GM10266 (cell line): Measurements from ENCODE around the gene TCTN1.
A peak's percentile ranks its signal among the peaks of the same experiment; 100 is the strongest.
"Not testable (repeated sequence)": the region's sequence is repeated elsewhere in the genome, so short reads cannot be mapped to it uniquely, and the experiment has no call there.

Source experiments
- DNase-seq: peaks from one replicate; pipeline ENCODE4 v3.0.0; 2012; ENCODE audit errors: extremely low spot score
- TF ChIP-seq, protein P1 (sequence below): IDR thresholded peaks from 2 replicates; pipeline ENCODE4 v1.5.1; 2012; ENCODE audit warnings: mild to moderate bottlenecking, low read depth; ENCODE audit not compliant: control insufficient read depth, insufficient read depth; ENCODE audit errors: missing control alignments

The TCTN1 gene

DNA sequence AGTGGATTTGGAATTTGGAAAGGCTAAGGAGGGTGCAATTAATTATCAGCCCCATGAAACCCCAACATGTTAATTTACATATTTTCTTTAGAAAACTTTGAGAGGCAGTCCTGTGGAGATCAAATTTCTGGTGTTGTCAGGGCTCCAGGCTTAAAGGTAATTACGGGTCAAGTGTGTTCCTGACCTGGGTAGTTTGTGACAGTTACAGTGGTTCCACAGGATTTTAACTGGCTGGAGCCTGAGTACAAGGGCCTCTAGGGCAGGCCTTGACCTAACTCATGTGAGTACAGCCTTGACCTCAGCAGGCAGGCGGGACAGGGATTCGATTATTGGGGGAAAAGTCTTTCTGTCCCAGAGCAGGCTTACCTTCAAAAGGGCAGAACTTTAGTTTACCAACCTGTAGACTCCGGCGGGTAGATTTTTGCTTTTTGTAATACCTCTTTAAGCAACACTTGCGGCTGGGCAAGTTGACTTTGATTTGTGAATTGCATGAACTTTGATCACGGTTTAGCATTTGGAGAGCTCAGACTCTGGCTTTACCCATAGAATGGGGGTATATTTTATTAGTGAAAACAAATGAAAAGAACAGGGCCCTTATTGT is 22.4 kb upstream of the TCTN1 start:
- TF ChIP-seq, protein P1, sequence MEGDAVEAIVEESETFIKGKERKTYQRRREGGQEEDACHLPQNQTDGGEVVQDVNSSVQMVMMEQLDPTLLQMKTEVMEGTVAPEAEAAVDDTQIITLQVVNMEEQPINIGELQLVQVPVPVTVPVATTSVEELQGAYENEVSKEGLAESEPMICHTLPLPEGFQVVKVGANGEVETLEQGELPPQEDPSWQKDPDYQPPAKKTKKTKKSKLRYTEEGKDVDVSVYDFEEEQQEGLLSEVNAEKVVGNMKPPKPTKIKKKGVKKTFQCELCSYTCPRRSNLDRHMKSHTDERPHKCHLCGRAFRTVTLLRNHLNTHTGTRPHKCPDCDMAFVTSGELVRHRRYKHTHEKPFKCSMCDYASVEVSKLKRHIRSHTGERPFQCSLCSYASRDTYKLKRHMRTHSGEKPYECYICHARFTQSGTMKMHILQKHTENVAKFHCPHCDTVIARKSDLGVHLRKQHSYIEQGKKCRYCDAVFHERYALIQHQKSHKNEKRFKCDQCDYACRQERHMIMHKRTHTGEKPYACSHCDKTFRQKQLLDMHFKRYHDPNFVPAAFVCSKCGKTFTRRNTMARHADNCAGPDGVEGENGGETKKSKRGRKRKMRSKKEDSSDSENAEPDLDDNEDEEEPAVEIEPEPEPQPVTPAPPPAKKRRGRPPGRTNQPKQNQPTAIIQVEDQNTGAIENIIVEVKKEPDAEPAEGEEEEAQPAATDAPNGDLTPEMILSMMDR, result no peak
- DNase-seq, result no peak

DNA sequence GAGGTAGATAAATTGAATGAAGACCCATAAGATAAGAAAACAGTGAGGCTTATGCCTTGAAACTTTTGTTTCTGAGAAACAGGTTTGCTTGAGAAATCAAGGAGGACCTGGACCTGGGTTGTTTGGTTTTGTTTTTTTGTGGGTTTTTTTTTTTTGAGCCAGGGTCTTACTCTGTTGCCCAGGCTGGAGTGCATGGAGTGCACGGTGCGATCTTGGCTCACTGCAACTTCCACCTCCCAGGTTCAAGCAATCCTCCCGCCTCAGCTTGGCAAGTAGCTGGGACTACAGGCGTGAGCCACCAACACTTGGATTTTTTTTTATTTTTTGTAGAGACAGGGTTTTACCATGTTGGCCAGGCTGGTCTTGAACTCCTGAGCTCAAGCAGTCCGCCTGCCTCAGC is 21.9 kb upstream of the TCTN1 start:
- DNase-seq, result no peak

DNA sequence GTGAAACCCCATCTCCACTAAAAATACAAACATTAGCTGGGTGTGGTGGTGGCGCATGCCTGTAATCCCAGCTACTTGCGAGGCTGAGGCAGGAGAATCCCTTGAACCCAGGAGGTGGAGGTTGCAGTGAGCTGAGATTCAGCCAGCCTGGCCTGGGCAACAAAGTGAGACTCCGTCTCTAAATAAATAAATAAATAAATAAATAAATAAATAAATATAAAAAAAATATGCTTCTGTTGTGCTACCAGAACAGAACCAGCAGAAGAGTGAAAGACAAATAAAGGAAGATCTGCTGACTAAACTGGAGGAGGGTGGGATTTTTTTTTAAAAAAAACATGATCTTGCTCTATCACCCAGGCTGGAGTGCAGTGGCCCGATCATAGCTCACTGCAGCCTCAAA is 21.0 kb upstream of the TCTN1 start:
- DNase-seq, result not testable (repeated sequence)

More for the DNA sequence above, 21.9 kb upstream of the TCTN1 start:
- TF ChIP-seq, protein P1, result no peak

DNA sequence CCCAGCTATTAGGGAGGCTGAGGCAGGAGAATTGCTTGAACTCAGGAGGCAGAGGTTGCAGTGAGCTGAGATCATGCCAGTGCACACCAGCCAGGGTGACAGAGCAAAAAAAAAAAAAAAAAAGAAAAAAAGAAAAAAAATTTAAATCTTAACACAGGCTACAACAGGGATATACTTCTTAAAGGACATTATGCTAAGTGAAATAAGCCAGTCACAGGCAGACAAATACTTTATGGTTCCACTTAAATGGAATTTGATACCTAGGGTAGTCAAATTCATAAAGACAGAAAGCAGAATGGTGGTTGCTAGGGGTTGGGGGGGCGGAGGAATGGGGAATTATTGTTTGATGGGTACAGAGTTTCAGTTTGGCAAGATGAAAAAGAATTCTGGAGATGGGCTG is 16.0 kb upstream of the TCTN1 start:
- no peak for DNase-seq
- TF ChIP-seq, protein P1, result no peak

DNA sequence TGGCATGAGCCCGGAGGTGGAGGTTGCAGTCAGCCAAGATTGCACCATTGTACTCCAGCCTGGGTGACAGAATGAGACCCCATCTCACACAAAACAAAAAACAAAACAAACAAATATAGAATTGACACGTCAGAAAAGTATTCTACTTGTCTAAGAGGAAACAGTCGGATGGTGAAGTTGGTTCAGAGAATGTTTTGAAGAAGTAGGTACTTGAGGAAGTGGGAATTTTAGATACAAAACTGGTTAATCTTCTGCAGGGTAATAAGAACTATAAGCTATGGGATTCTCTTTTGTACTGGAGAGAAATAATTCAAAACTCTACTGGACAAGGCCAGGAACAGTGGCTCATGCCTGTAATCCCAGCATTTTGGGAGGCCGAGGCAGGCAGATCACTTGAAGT is 14.6 kb upstream of the TCTN1 start:
- DNase-seq, result no peak
- TF ChIP-seq, protein P1, result no peak

DNA sequence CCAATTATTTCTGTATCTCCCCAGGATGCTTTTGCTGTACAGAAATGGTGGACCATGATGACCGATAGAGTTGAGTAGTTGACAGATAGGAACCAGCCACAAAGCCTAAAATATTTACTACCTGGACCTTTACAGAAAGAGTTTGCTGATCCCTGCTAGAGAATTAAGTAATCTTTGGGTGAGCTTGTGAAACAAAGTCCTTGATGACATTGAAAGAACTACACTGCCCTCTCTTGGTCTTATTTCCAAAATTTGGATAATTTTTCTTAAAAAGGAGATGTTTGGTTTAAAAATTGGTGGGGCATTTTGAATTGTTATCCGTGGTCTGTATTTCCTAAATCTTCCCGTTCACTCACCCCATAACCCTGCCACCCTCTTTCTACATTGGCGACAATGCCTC is 13.7 kb upstream of the TCTN1 start:
- DNase-seq, result peak; percentile 45
- TF ChIP-seq, protein P1, result no peak

DNA sequence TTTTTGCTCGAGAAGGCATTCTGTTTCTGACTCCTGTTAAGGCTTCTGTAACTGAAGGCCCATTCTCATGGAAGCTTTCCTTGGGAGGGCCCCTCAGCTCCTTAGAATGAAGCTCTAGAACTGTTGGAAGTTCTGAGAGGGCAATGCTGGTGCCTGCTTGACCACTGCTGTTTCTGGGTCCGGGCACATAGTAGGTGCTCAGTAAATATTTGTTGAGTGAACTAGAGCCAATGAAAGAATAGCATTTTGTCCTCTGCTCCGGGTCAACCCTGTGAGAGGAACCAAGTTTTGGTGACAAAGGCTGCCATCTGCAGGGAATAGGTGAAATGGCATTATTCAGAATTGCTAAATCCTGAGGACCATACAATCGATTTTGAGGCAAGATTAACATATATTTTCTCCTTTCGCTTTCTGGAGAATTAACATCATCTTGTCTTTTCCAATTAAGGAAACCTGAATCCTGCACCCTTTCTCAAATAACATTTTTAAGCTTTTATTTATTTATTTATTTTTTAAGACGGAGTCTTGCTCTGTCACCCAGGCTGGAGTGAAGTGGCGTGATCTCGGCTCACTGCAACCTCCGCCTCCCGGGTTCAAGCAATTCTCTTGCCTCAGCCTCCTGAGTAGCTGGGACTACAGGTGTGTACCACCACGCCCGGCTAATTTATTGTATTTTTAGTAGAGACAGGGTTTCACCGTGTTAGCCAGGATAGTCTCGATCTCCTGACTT is 11.7 kb upstream of the TCTN1 start:
- peak; percentile 59 for DNase-seq
- TF ChIP-seq, protein P1, result peak; percentile 78
